ENCODE data around the gene PDE10A. TPM values are rescaled to one million over a fixed set of nuclear protein-coding genes. Genes with fewer than 3 reads are reported as not detected.

The PDE10A gene
- total and polyA plus RNA-seq, 3 experiments from 2014 or later = not detected

GRCh38 chr6:165441181-165441580 lies 221.9 kb downstream of the PDE10A start:
- H3K27ac ChIP-seq (ENCODE audit: low read depth, low read length) = no peak overlapping the region
- no peak for DNase-seq
- no peak overlapping the region for H3K4me3 ChIP-seq (ENCODE audit: low read length)
- Mint-ChIP-seq H3K36me3 (no peaks in the 10 kb centered on the region), H3K4me3 (no peak overlapping the region), H3K27ac (no peak overlapping the region), H3K4me1 (no peaks in the 10 kb centered on the region), H3K27me3 (no peaks in the 10 kb centered on the region), H3K9me3 (peaks cover 0 to 5% (median 3%) of the 10 kb centered on the region in 5 donors)
- no peaks in the 10 kb centered on the region for H3K9me3 ChIP-seq (ENCODE audit: low read length)
- ChIA-PET POLR2A (no interaction called here), CTCF (no interaction called here)
- no peaks in the 10 kb centered on the region for H3K27me3 ChIP-seq (ENCODE audit: insufficient read depth, low read length, poor library complexity, severe bottlenecking)
- H3K4me1 ChIP-seq (ENCODE audit: insufficient read depth, low read length) = no peaks in the 10 kb centered on the region
- no peaks in the 10 kb centered on the region for H3K36me3 ChIP-seq (ENCODE audit: insufficient read depth, low read length)

- DNase-seq = no peak
- Histone ChIP-seq H3K4me3 (ENCODE audit: low read length) (no peak overlapping the region), H3K4me1 (ENCODE audit: insufficient read depth, low read length) (no peaks in the 10 kb centered on the region), H3K27ac (ENCODE audit: low read depth, low read length) (no peak overlapping the region), H3K36me3 (ENCODE audit: insufficient read depth, low read length) (no peaks in the 10 kb centered on the region), H3K9me3 (ENCODE audit: low read length) (no peaks in the 10 kb centered on the region), H3K27me3 (ENCODE audit: insufficient read depth, low read length, poor library complexity, severe bottlenecking) (no peaks in the 10 kb centered on the region)
- Mint-ChIP-seq H3K9me3 (peaks cover 1 to 5% (median 3%) of the 10 kb centered on the region in 5 donors), H3K4me1 (no peaks in the 10 kb centered on the region), H3K27ac (no peak overlapping the region), H3K4me3 (no peak overlapping the region), H3K27me3 (no peaks in the 10 kb centered on the region), H3K36me3 (no peaks in the 10 kb centered on the region)
- ChIA-PET POLR2A (no interaction called here), CTCF (interaction anchor here (1.6 kb wide), 1 partner anchor 12 kb away, joined by 5 read pairs; no protein-coding TSS in a partner anchor)
These were observed 223.0 kb downstream of the PDE10A start for GRCh38 chr6:165439928-165440554.

DNA sequence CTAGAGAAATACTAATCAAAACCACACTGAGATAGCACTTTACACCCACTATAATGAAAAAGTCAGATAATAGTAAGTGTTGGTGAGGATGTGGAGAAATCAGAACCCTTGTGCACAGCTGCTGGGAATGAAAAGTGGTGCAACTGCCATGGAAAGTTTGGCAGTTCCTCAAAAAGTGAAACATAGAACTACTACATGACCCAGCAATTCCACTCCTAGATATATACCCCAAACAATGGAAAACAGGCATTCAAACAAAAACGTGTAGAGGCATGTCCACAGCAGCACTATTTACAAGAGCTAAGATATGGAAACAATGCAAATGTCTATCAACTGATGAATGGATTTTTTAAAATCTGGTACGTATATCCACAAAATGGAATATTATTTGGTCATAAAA lies 236.1 kb downstream of the PDE10A start:
- POLR2A ChIA-PET = no interaction called here
- Histone ChIP-seq H3K27ac (ENCODE audit: low read depth, low read length) (no peak overlapping the region), H3K36me3 (ENCODE audit: insufficient read depth, low read length) (no peaks in the 10 kb centered on the region), H3K4me3 (ENCODE audit: low read length) (no peak overlapping the region), H3K27me3 (ENCODE audit: insufficient read depth, low read length, poor library complexity, severe bottlenecking) (no peaks in the 10 kb centered on the region), H3K4me1 (ENCODE audit: insufficient read depth, low read length) (no peaks in the 10 kb centered on the region), H3K9me3 (ENCODE audit: low read length) (no peaks in the 10 kb centered on the region)
- no peak overlapping the region for H3K27ac Mint-ChIP-seq
- peaks cover 0 to 6% (median 3%) of the 10 kb centered on the region in 5 donors for H3K9me3 Mint-ChIP-seq
- H3K4me3 Mint-ChIP-seq = no peak overlapping the region
- DNase-seq = no peak
- no peaks in the 10 kb centered on the region for H3K36me3 Mint-ChIP-seq
- CTCF ChIA-PET = no interaction called here
- H3K27me3 Mint-ChIP-seq = no peaks in the 10 kb centered on the region
- H3K4me1 Mint-ChIP-seq = no peaks in the 10 kb centered on the region

GRCh38 chr6:165422192-165422591 lies 240.8 kb downstream of the PDE10A start:
- Mint-ChIP-seq H3K4me3 (no peak overlapping the region), H3K27ac (no peak overlapping the region), H3K4me1 (no peaks in the 10 kb centered on the region), H3K27me3 (no peaks in the 10 kb centered on the region), H3K9me3 (peaks cover 0 to 7% (median 3%) of the 10 kb centered on the region in 5 donors), H3K36me3 (no peaks in the 10 kb centered on the region)
- H3K4me3 ChIP-seq (ENCODE audit: low read length) = no peak overlapping the region
- no peak for DNase-seq
- no peaks in the 10 kb centered on the region for H3K9me3 ChIP-seq (ENCODE audit: low read length)
- ChIA-PET POLR2A (no interaction called here), CTCF (no interaction called here)
- no peaks in the 10 kb centered on the region for H3K36me3 ChIP-seq (ENCODE audit: insufficient read depth, low read length)
- no peaks in the 10 kb centered on the region for H3K4me1 ChIP-seq (ENCODE audit: insufficient read depth, low read length)
- no peak overlapping the region for H3K27ac ChIP-seq (ENCODE audit: low read depth, low read length)
- no peaks in the 10 kb centered on the region for H3K27me3 ChIP-seq (ENCODE audit: insufficient read depth, low read length, poor library complexity, severe bottlenecking)

DNA sequence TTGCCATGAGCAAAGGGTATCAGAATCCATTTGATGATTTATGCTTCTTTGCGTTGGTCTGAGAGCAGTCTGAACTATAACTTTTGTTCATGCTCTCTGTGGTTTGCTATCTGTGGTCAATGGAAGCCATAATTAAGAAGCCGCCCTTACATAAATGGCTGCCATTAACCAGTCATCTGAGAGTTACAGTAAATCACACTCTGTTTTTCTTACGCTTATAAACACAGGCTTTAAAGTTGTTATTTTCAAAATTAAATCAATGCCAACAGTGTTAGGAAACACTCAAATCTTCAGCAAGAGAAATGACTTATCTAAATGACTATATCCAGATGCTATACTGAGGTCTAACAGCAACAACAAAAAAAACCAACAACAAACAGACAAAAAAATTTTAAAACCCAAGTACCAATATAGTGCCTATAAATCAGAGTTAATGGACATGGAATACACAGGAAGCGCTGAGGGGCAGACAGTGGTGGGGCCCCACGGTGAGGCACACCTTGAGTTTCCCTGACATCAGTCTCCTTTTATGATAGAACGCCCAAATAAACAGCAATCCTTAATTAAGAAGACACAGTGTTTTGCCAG lies 245.7 kb downstream of the PDE10A start:
- no peaks in the 10 kb centered on the region for H3K4me1 ChIP-seq (ENCODE audit: insufficient read depth, low read length)
- ChIA-PET CTCF (no interaction called here), POLR2A (no interaction called here)
- H3K27ac Mint-ChIP-seq = no peak overlapping the region
- H3K4me3 Mint-ChIP-seq = no peak overlapping the region
- no peaks in the 10 kb centered on the region for H3K27me3 Mint-ChIP-seq
- DNase-seq = no peak
- H3K27me3 ChIP-seq (ENCODE audit: insufficient read depth, low read length, poor library complexity, severe bottlenecking) = no peaks in the 10 kb centered on the region
- H3K36me3 Mint-ChIP-seq = no peaks in the 10 kb centered on the region
- H3K9me3 Mint-ChIP-seq = peaks cover 0 to 7% (median 0%) of the 10 kb centered on the region in 5 donors
- H3K4me1 Mint-ChIP-seq = no peaks in the 10 kb centered on the region
- H3K27ac ChIP-seq (ENCODE audit: low read depth, low read length) = no peak overlapping the region
- H3K9me3 ChIP-seq (ENCODE audit: low read length) = no peaks in the 10 kb centered on the region
- H3K4me3 ChIP-seq (ENCODE audit: low read length) = no peak overlapping the region
- no peaks in the 10 kb centered on the region for H3K36me3 ChIP-seq (ENCODE audit: insufficient read depth, low read length)

- Histone ChIP-seq H3K27me3 (ENCODE audit: insufficient read depth, low read length, poor library complexity, severe bottlenecking) (no peaks in the 10 kb centered on the region), H3K27ac (ENCODE audit: low read depth, low read length) (no peak overlapping the region), H3K4me1 (ENCODE audit: insufficient read depth, low read length) (no peaks in the 10 kb centered on the region), H3K4me3 (ENCODE audit: low read length) (no peak overlapping the region), H3K36me3 (ENCODE audit: insufficient read depth, low read length) (no peaks in the 10 kb centered on the region), H3K9me3 (ENCODE audit: low read length) (no peaks in the 10 kb centered on the region)
- POLR2A ChIA-PET = no interaction called here
- Mint-ChIP-seq H3K27ac (no peak overlapping the region), H3K4me3 (no peak overlapping the region), H3K4me1 (no peaks in the 10 kb centered on the region), H3K36me3 (no peaks in the 10 kb centered on the region), H3K27me3 (no peaks in the 10 kb centered on the region), H3K9me3 (peaks cover 0 to 30% (median 2%) of the 10 kb centered on the region in 5 donors)
- no peak for DNase-seq
- CTCF ChIA-PET = no interaction called here
These were observed 258.3 kb downstream of the PDE10A start for GRCh38 chr6:165404697-165405096.

GRCh38 chr6:165404296-165404695 lies 258.7 kb downstream of the PDE10A start:
- no peak overlapping the region for H3K4me3 Mint-ChIP-seq
- Histone ChIP-seq H3K4me3 (ENCODE audit: low read length) (no peak overlapping the region), H3K4me1 (ENCODE audit: insufficient read depth, low read length) (no peaks in the 10 kb centered on the region), H3K9me3 (ENCODE audit: low read length) (no peaks in the 10 kb centered on the region), H3K36me3 (ENCODE audit: insufficient read depth, low read length) (no peaks in the 10 kb centered on the region), H3K27ac (ENCODE audit: low read depth, low read length) (no peak overlapping the region), H3K27me3 (ENCODE audit: insufficient read depth, low read length, poor library complexity, severe bottlenecking) (no peaks in the 10 kb centered on the region)
- H3K27ac Mint-ChIP-seq = no peak overlapping the region
- H3K36me3 Mint-ChIP-seq = no peaks in the 10 kb centered on the region
- ChIA-PET POLR2A (no interaction called here), CTCF (no interaction called here)
- no peak for DNase-seq
- no peaks in the 10 kb centered on the region for H3K27me3 Mint-ChIP-seq
- no peaks in the 10 kb centered on the region for H3K4me1 Mint-ChIP-seq
- peaks cover 0 to 31% (median 2%) of the 10 kb centered on the region in 5 donors for H3K9me3 Mint-ChIP-seq

- no peaks in the 10 kb centered on the region for H3K36me3 Mint-ChIP-seq
- no peak overlapping the region for H3K4me3 Mint-ChIP-seq
- Histone ChIP-seq H3K9me3 (ENCODE audit: low read length) (no peaks in the 10 kb centered on the region), H3K4me3 (ENCODE audit: low read length) (no peak overlapping the region), H3K4me1 (ENCODE audit: insufficient read depth, low read length) (no peaks in the 10 kb centered on the region), H3K27me3 (ENCODE audit: insufficient read depth, low read length, poor library complexity, severe bottlenecking) (no peaks in the 10 kb centered on the region), H3K36me3 (ENCODE audit: insufficient read depth, low read length) (no peaks in the 10 kb centered on the region), H3K27ac (ENCODE audit: low read depth, low read length) (no peak overlapping the region)
- no peaks in the 10 kb centered on the region for H3K4me1 Mint-ChIP-seq
- DNase-seq = no peak
- no peaks in the 10 kb centered on the region for H3K27me3 Mint-ChIP-seq
- H3K9me3 Mint-ChIP-seq = peaks cover 0 to 32% (median 1%) of the 10 kb centered on the region in 5 donors
- CTCF ChIA-PET = no interaction called here
- no peak overlapping the region for H3K27ac Mint-ChIP-seq
- POLR2A ChIA-PET = no interaction called here
These were observed 259.9 kb downstream of the PDE10A start for GRCh38 chr6:165403006-165403595.

Measured in CD8-positive, alpha-beta memory T cell (primary cell).